ENCODE measurements around the gene CSTPP1.

The CSTPP1 gene

GRCh38 chr11:47186700-47187695 lies 250.4 kb downstream of the CSTPP1 start:
- H2AK5ac ChIP-seq (ENCODE audit: low read length): peak overlapping the region; percentile 22
- H3K79me2 ChIP-seq (ENCODE audit: control insufficient read depth, insufficient read depth, low read length, poor library complexity): peaks cover 22% of the 10 kb centered on the region
- H3K27ac ChIP-seq (ENCODE audit: low read depth, low read length): peak overlapping the region; percentile 87
- peak overlapping the region; percentile 94 for H3K4me2 ChIP-seq (ENCODE audit: low read length)
- H3K4ac ChIP-seq (ENCODE audit: low read depth, low read length): peak overlapping the region; percentile 76
- H3K4me3 ChIP-seq (ENCODE audit: low read depth, low read length): peak overlapping the region; percentile 88
- H3K14ac ChIP-seq (ENCODE audit: low read length): peak overlapping the region; percentile 94
- H4K91ac ChIP-seq (ENCODE audit: low read depth, low read length): peak overlapping the region; percentile 82
- H3K79me1 ChIP-seq (ENCODE audit: low read length): peaks cover 30% of the 10 kb centered on the region
- H4K12ac ChIP-seq (ENCODE audit: low read depth, low read length): peak overlapping the region; percentile 27
- H3K9me3 ChIP-seq (ENCODE audit: insufficient read depth, low read depth, low read length): no peaks in the 10 kb centered on the region
- no CpG with 5 or more reads among the region's 63 CpGs for WGBS (ENCODE audit: extremely low coverage, insufficient coverage, insufficient read length)
- peak overlapping the region; percentile 31 for H2BK5ac ChIP-seq (ENCODE audit: low read depth, low read length, poor library complexity)
- H3K18ac ChIP-seq (ENCODE audit: low read length): peak overlapping the region; percentile 97
- peaks cover 12 to 15% of the 10 kb centered on the region in 2 experiments for H3K36me3 ChIP-seq (ENCODE audit: control insufficient read depth in 1 of 2, insufficient read depth in 2 of 2, low read length in 2 of 2)
- H3K23ac ChIP-seq (ENCODE audit: low read length): no peak overlapping the region
- H3K4me1 ChIP-seq (ENCODE audit: control insufficient read depth in 1 of 2, insufficient read depth in 2 of 2, low read length in 2 of 2): peaks cover 41 to 51% of the 10 kb centered on the region in 2 experiments
- peak overlapping the region; percentile 19 for H4K8ac ChIP-seq (ENCODE audit: low read depth, low read length)
- no peaks in the 10 kb centered on the region for H3K27me3 ChIP-seq (ENCODE audit: insufficient read depth, low read length)
- peak overlapping the region; percentile 35 for H2AFZ ChIP-seq (ENCODE audit: insufficient read depth, low read length, poor library complexity)
- peak overlapping the region; percentile 87 for H2BK120ac ChIP-seq (ENCODE audit: insufficient read depth, low read length, poor library complexity)
- H2BK12ac ChIP-seq (ENCODE audit: low read length): peak overlapping the region; percentile 72
- H3K9ac ChIP-seq (ENCODE audit: low read length): peak overlapping the region; percentile 76
- DNase-seq: peak in 1 of 2 donors; percentile 30

DNA sequence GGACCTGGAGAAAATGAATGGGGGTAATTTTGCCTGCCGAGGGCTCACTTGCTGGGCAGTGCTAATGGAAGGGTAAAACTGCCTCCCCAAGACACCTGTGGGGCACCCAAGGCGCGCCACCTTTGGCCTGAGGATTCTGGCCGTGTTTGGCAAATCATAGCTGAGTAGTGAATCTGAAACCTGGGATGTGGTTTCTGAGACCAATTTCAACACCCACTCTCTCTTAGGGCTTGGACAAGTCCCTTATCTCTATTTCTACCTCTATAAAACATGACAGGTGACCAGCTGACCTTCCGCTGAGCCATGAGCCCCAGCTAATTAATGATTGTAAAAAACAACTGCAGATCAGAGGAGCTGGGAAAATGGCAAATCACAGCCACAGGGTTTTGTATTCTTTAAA lies 251.2 kb downstream of the CSTPP1 start:
- H3K4me2 ChIP-seq (ENCODE audit: low read length): peak overlapping the region; percentile 94
- H3K23ac ChIP-seq (ENCODE audit: low read length): no peak overlapping the region
- no peak overlapping the region for H2AFZ ChIP-seq (ENCODE audit: insufficient read depth, low read length, poor library complexity)
- H2BK5ac ChIP-seq (ENCODE audit: low read depth, low read length, poor library complexity): peak overlapping the region; percentile 22
- no peak overlapping the region for H3K14ac ChIP-seq (ENCODE audit: low read length)
- no CpG with 5 or more reads among the region's 5 CpGs for WGBS (ENCODE audit: extremely low coverage, insufficient coverage, insufficient read length)
- no peak for DNase-seq
- peaks cover 22% of the 10 kb centered on the region for H3K79me2 ChIP-seq (ENCODE audit: control insufficient read depth, insufficient read depth, low read length, poor library complexity)
- no peaks in the 10 kb centered on the region for H3K9me3 ChIP-seq (ENCODE audit: insufficient read depth, low read depth, low read length)
- H4K91ac ChIP-seq (ENCODE audit: low read depth, low read length): peak overlapping the region; percentile 11
- no peak overlapping the region for H3K18ac ChIP-seq (ENCODE audit: low read length)
- peak overlapping the region; percentile 19 for H2BK12ac ChIP-seq (ENCODE audit: low read length)
- H4K8ac ChIP-seq (ENCODE audit: low read depth, low read length): peak overlapping the region; percentile 4
- no peaks in the 10 kb centered on the region for H3K27me3 ChIP-seq (ENCODE audit: insufficient read depth, low read length)
- H3K27ac ChIP-seq (ENCODE audit: low read depth, low read length): peak overlapping the region; percentile 87
- peaks cover 33% of the 10 kb centered on the region for H3K79me1 ChIP-seq (ENCODE audit: low read length)
- no peak overlapping the region for H3K4me3 ChIP-seq (ENCODE audit: low read depth, low read length)
- peaks cover 41 to 56% of the 10 kb centered on the region in 2 experiments for H3K4me1 ChIP-seq (ENCODE audit: control insufficient read depth in 1 of 2, insufficient read depth in 2 of 2, low read length in 2 of 2)
- H3K9ac ChIP-seq (ENCODE audit: low read length): no peak overlapping the region
- H2AK5ac ChIP-seq (ENCODE audit: low read length): peak overlapping the region; percentile 22
- H4K12ac ChIP-seq (ENCODE audit: low read depth, low read length): no peak overlapping the region
- no peak overlapping the region for H3K4ac ChIP-seq (ENCODE audit: low read depth, low read length)
- peaks cover 7 to 8% of the 10 kb centered on the region in 2 experiments for H3K36me3 ChIP-seq (ENCODE audit: control insufficient read depth in 1 of 2, insufficient read depth in 2 of 2, low read length in 2 of 2)
- peak overlapping the region; percentile 8 for H2BK120ac ChIP-seq (ENCODE audit: insufficient read depth, low read length, poor library complexity)

DNA sequence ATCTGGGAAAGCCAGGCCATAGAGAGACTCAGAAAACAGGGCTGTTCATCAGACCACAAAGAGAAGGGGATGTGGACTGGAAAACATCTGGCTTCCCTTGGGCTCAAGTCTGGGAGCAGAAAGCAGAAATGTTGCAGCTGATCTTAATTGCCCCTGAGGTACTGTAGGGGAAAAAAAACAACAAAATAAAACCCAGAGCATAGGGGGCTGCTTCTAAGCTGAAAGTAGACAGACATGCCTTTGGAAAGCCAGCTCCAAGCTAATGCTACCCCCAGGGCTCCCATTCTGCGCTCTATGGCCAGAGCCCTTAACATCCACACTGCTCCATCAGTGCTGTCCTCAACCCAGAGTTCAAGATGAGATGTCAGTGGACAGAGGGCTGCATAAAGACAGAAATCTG lies 251.7 kb downstream of the CSTPP1 start:
- Histone ChIP-seq H3K4me3 (ENCODE audit: low read depth, low read length) (no peak overlapping the region), H2AK5ac (ENCODE audit: low read length) (no peak overlapping the region), H2BK5ac (ENCODE audit: low read depth, low read length, poor library complexity) (no peak overlapping the region), H3K4me2 (ENCODE audit: low read length) (peak overlapping the region; percentile 94), H3K4ac (ENCODE audit: low read depth, low read length) (no peak overlapping the region), H3K79me2 (ENCODE audit: control insufficient read depth, insufficient read depth, low read length, poor library complexity) (peaks cover 20% of the 10 kb centered on the region), H2BK120ac (ENCODE audit: insufficient read depth, low read length, poor library complexity) (no peak overlapping the region), H2AFZ (ENCODE audit: insufficient read depth, low read length, poor library complexity) (no peak overlapping the region), H3K9me3 (ENCODE audit: insufficient read depth, low read depth, low read length) (no peaks in the 10 kb centered on the region), H3K9ac (ENCODE audit: low read length) (no peak overlapping the region), H3K14ac (ENCODE audit: low read length) (no peak overlapping the region), H3K27ac (ENCODE audit: low read depth, low read length) (peak overlapping the region; percentile 87), H3K27me3 (ENCODE audit: insufficient read depth, low read length) (no peaks in the 10 kb centered on the region), H3K18ac (ENCODE audit: low read length) (no peak overlapping the region), H3K36me3 (ENCODE audit: control insufficient read depth in 1 of 2, insufficient read depth in 2 of 2, low read length in 2 of 2) (peaks cover 5 to 7% of the 10 kb centered on the region in 2 experiments), H3K4me1 (ENCODE audit: control insufficient read depth in 1 of 2, insufficient read depth in 2 of 2, low read length in 2 of 2) (peaks cover 38 to 60% of the 10 kb centered on the region in 2 experiments), H4K12ac (ENCODE audit: low read depth, low read length) (no peak overlapping the region), H4K8ac (ENCODE audit: low read depth, low read length) (no peak overlapping the region), H4K91ac (ENCODE audit: low read depth, low read length) (no peak overlapping the region), H3K23ac (ENCODE audit: low read length) (no peak overlapping the region), H3K79me1 (ENCODE audit: low read length) (peaks cover 33% of the 10 kb centered on the region), H2BK12ac (ENCODE audit: low read length) (no peak overlapping the region)
- no peak for DNase-seq
- WGBS (ENCODE audit: extremely low coverage, insufficient coverage, insufficient read length): no CpG with 5 or more reads among the region's 1 CpG

- Histone ChIP-seq H2BK12ac (ENCODE audit: low read length) (peak overlapping the region; percentile 12), H2AFZ (ENCODE audit: insufficient read depth, low read length, poor library complexity) (no peak overlapping the region), H2BK5ac (ENCODE audit: low read depth, low read length, poor library complexity) (peak overlapping the region; percentile 63), H3K4me3 (ENCODE audit: low read depth, low read length) (no peak overlapping the region), H2AK5ac (ENCODE audit: low read length) (no peak overlapping the region), H3K18ac (ENCODE audit: low read length) (peak overlapping the region; percentile 43), H3K27me3 (ENCODE audit: insufficient read depth, low read length) (no peaks in the 10 kb centered on the region), H3K79me2 (ENCODE audit: control insufficient read depth, insufficient read depth, low read length, poor library complexity) (peaks cover 17% of the 10 kb centered on the region), H3K4ac (ENCODE audit: low read depth, low read length) (no peak overlapping the region), H3K9me3 (ENCODE audit: insufficient read depth, low read depth, low read length) (no peaks in the 10 kb centered on the region), H3K4me1 (ENCODE audit: control insufficient read depth in 1 of 2, insufficient read depth in 2 of 2, low read length in 2 of 2) (peaks cover 36 to 57% of the 10 kb centered on the region in 2 experiments), H4K8ac (ENCODE audit: low read depth, low read length) (no peak overlapping the region), H3K14ac (ENCODE audit: low read length) (no peak overlapping the region), H3K36me3 (ENCODE audit: control insufficient read depth in 1 of 2, insufficient read depth in 2 of 2, low read length in 2 of 2) (peaks cover 0 to under 1% of the 10 kb centered on the region in 2 experiments), H3K4me2 (ENCODE audit: low read length) (peak overlapping the region; percentile 27), H4K12ac (ENCODE audit: low read depth, low read length) (no peak overlapping the region), H3K9ac (ENCODE audit: low read length) (no peak overlapping the region), H3K23ac (ENCODE audit: low read length) (no peak overlapping the region), H3K79me1 (ENCODE audit: low read length) (peaks cover 34% of the 10 kb centered on the region), H2BK120ac (ENCODE audit: insufficient read depth, low read length, poor library complexity) (no peak overlapping the region), H4K91ac (ENCODE audit: low read depth, low read length) (peak overlapping the region; percentile 33), H3K27ac (ENCODE audit: low read depth, low read length) (peak overlapping the region; percentile 30)
- DNase-seq: peak; percentile 78 to 84
- WGBS (ENCODE audit: extremely low coverage, insufficient coverage, insufficient read length): no CpG with 5 or more reads among the region's 11 CpGs
Measured at GRCh38 chr11:47189100-47189834, 252.7 kb downstream of the CSTPP1 start.
